Esophagus muscularis mucosa (tissue), 4 donors: ENCODE measurements around the gene TEX101. TPM values are rescaled to one million over a fixed set of nuclear protein-coding genes. Genes with fewer than 3 reads are reported as not detected.

ENCODE experiments used
- DNase-seq: peaks from one replicate; pipeline ENCODE4 v3.0.0-alpha.2; 2017; ENCODE audit errors: extremely low spot score
- H3K27ac ChIP-seq, 4 donors: fragments of 200-600 bp; sonication (generic); replicated peaks in 1 of 4; 1 replicate in 3 of 4; 2 replicates in 1 of 4; pipeline ENCODE4 v1.5.1; 2016 to 2019; ENCODE audit warnings: mild to moderate bottlenecking in 1 of 4
- H3K27me3 ChIP-seq, 4 donors: fragments of 200-600 bp; sonication (generic); one replicate each; pipeline versions ENCODE4 v1.5.1 to v1.6.0; 2016 to 2019
- H3K36me3 ChIP-seq, 4 donors: fragments of 200-600 bp; sonication (generic); one replicate each; pipeline ENCODE4 v1.5.1; 2016 to 2019
- H3K4me1 ChIP-seq, 4 donors: fragments of 200-600 bp; sonication (generic); one replicate each; pipeline ENCODE4 v1.5.1; 2016 to 2019
- H3K4me3 ChIP-seq, 4 donors: fragments of 200-600 bp; sonication (generic); 1 replicate in 2 of 4; 2 replicates in 2 of 4; pipeline ENCODE4 v1.5.1; 2016 to 2019; ENCODE audit warnings: mild to moderate bottlenecking in 4 of 4, moderate library complexity in 1 of 4
- H3K9me3 ChIP-seq, 4 donors: fragments of 200-600 bp; sonication (generic); 1 replicate in 3 of 4; 2 replicates in 1 of 4; pipeline ENCODE4 v1.5.1; 2016 to 2019
- CTCF ChIP-seq, 3 experiments: fragments of 200-600 bp in 2 of 3; fragments of 450-650 bp in 1 of 3; sonication (generic) in 2 of 3; IDR thresholded peaks; one replicate each; pipeline ENCODE4 v1.5.1; 2017 to 2019; ENCODE audit warnings: antibody characterized with exemption in 3 of 3, mild to moderate bottlenecking in 2 of 3, moderate library complexity in 1 of 3
- EP300 ChIP-seq: sonication (generic); formaldehyde crosslinking; IDR thresholded peaks from one replicate; pipeline ENCODE4 v1.6.1; 2017; ENCODE audit warnings: antibody characterized with exemption
- POLR2A ChIP-seq: fragments of 450-650 bp; IDR thresholded peaks from one replicate; pipeline ENCODE4 v1.6.1; 2017; ENCODE audit warnings: antibody characterized with exemption, moderate library complexity, mild to moderate bottlenecking, low read depth
- POLR2AphosphoS5 ChIP-seq, 2 donors: sonication (generic); formaldehyde crosslinking; IDR thresholded peaks; one replicate each; pipeline ENCODE4 v1.6.1; 2017; ENCODE audit warnings: antibody characterized with exemption in 2 of 2
- WGBS: methylation state at CpG from one replicate; pipeline ENCODE4 v1.1.5; 2018; 5-methylcytosine and 5-hydroxymethylcytosine counted together
- intact Hi-C: fragments of 100-400 bp; cut with DNase I; formaldehyde crosslinking; loops from one replicate; pipeline ENCODE4 v1.15.1; 2023
- total RNA-seq, 4 donors: library from RNA; depleted of rRNA; stranded (reverse); fragments of >200 nt; gene quantifications; one replicate each; pipeline versions ENCODE4 v1.1.0 to v1.2.1, GENCODE V29; 2016

TEX101 gene
- total RNA-seq, 4 donors from 2014 or later: not detected

GRCh38 chr19:43422689-43423066 is 8.0 kb downstream of the TEX101 start:
- intact Hi-C loops: no loop called here
- H3K9me3 ChIP-seq: no peaks in the 10 kb centered on the region
- H3K27me3 ChIP-seq: peaks cover 0 to 3% (median 0%) of the 10 kb centered on the region in 4 donors
- peaks cover 0 to 3% (median 0%) of the 10 kb centered on the region in 4 donors for H3K4me1 ChIP-seq
- H3K4me3 ChIP-seq: no peak overlapping the region
- no peak for DNase-seq
- no peaks in the 10 kb centered on the region for H3K36me3 ChIP-seq
- TF ChIP-seq EP300: no peak
- no peak overlapping the region for H3K27ac ChIP-seq
- 90% methylated on average over 1 of the region's 1 CpG for WGBS

GRCh38 chr19:43423779-43424178 is 9.1 kb downstream of the TEX101 start:
- Histone ChIP-seq H3K27ac (no peak overlapping the region), H3K4me3 (no peak overlapping the region), H3K36me3 (no peaks in the 10 kb centered on the region), H3K27me3 (peaks cover 0 to 3% (median 0%) of the 10 kb centered on the region in 4 donors), H3K4me1 (peaks cover 0 to 3% (median 0%) of the 10 kb centered on the region in 4 donors), H3K9me3 (no peaks in the 10 kb centered on the region)
- WGBS: 88% methylated on average over 5 of the region's 5 CpGs
- DNase-seq: no peak
- intact Hi-C loops: no loop called here
- no peak for TF ChIP-seq POLR2A
- TF ChIP-seq CTCF (IDR thresholded peaks at IDR 0.05): no peak
- TF ChIP-seq POLR2AphosphoS5 (IDR thresholded peaks at IDR 0.05): no peak
- TF ChIP-seq EP300: no peak

GRCh38 chr19:43425567-43426392 is 11.1 kb downstream of the TEX101 start:
- no peak overlapping the region for H3K4me3 ChIP-seq
- no peak for DNase-seq
- peak in 1 of 3 experiments; percentile 19 for TF ChIP-seq CTCF (IDR thresholded peaks at IDR 0.05)
- TF ChIP-seq POLR2A: no peak
- intact Hi-C loops: no loop called here
- H3K27ac ChIP-seq: peak overlapping the region in 1 of 4 donors; percentile 15
- peaks cover 0 to under 1% (median 0%) of the 10 kb centered on the region in 4 donors for H3K27me3 ChIP-seq
- no peaks in the 10 kb centered on the region for H3K9me3 ChIP-seq
- peaks cover 0 to 14% (median 6%) of the 10 kb centered on the region in 4 donors for H3K4me1 ChIP-seq
- no peaks in the 10 kb centered on the region for H3K36me3 ChIP-seq
- 28% methylated on average over 8 of the region's 8 CpGs for WGBS

GRCh38 chr19:43429395-43429794 is 14.7 kb downstream of the TEX101 start:
- Histone ChIP-seq H3K4me3 (no peak overlapping the region), H3K27ac (no peak overlapping the region), H3K36me3 (no peaks in the 10 kb centered on the region), H3K27me3 (no peaks in the 10 kb centered on the region), H3K4me1 (peaks cover 0 to 14% (median 6%) of the 10 kb centered on the region in 4 donors), H3K9me3 (no peaks in the 10 kb centered on the region)
- intact Hi-C loops: no loop called here
- no peak for DNase-seq
- TF ChIP-seq POLR2AphosphoS5 (IDR thresholded peaks at IDR 0.05): no peak
- no peak for TF ChIP-seq CTCF (IDR thresholded peaks at IDR 0.05)
- TF ChIP-seq EP300: no peak
- no peak for TF ChIP-seq POLR2A
- 79% methylated on average over 7 of the region's 7 CpGs for WGBS

- Histone ChIP-seq H3K36me3 (no peaks in the 10 kb centered on the region), H3K27me3 (no peaks in the 10 kb centered on the region), H3K27ac (peak overlapping the region in 1 of 4 donors; percentile 14), H3K4me1 (peaks cover 0 to 14% (median 6%) of the 10 kb centered on the region in 4 donors), H3K4me3 (no peak overlapping the region), H3K9me3 (no peaks in the 10 kb centered on the region)
- 45% methylated on average over 6 of the region's 6 CpGs for WGBS
- no peak for DNase-seq
- intact Hi-C loops: no loop called here
- TF ChIP-seq EP300 (no peak), POLR2A (no peak), POLR2AphosphoS5 (IDR thresholded peaks at IDR 0.05) (no peak), CTCF (IDR thresholded peaks at IDR 0.05) (no peak)
Measured at GRCh38 chr19:43430142-43430710, 15.5 kb downstream of the TEX101 start.
